Measurements from ENCODE around the gene KCTD21. TPM values are rescaled to one million over a fixed set of nuclear protein-coding genes. Genes with fewer than 3 reads are reported as not detected.

KCTD21 gene
- total RNA-seq, 2 experiments from 2014 or later = 3.9 to 4.9 TPM

Other genes starting within 250 kb of the KCTD21 start
- gene INTS4, start 194.0 kb downstream of the KCTD21 start, total RNA-seq = 10 to 100 TPM; 48.0 to 49.0 TPM
- gene KCTD14, start 165.3 kb downstream of the KCTD21 start, total RNA-seq = under 1 TPM in 1 of 2 experiments, not detected in 1; 0.27 TPM
- not detected for gene THRSP, start 124.8 kb downstream of the KCTD21 start, total RNA-seq
- 100 to 1,000 TPM; 218 to 219 TPM for gene NDUFC2, start 108.8 kb downstream of the KCTD21 start, total RNA-seq
- 10 to 100 TPM; 48.6 to 52.9 TPM for gene ALG8, start 49.0 kb downstream of the KCTD21 start, total RNA-seq
- 1 to 10 TPM; 4.5 to 5.5 TPM for gene USP35, start 293 bp upstream of the KCTD21 start, total RNA-seq
- gene GAB2, start 229.2 kb upstream of the KCTD21 start, total RNA-seq = 1 to 10 TPM; 2.6 to 2.9 TPM